Left lung (tissue), 10 donors: ENCODE results near the gene FEM1C. TPM values are rescaled to one million over a fixed set of nuclear protein-coding genes. Genes with fewer than 3 reads are reported as not detected.

ENCODE experiments used
- ATAC-seq: fragments of 200-7000 bp; cut with Tn5 transposase; one replicate; pipeline ENCODE4 v1.9.1; 2020; ENCODE audit warnings: moderate library complexity
- DNase-seq, 4 donors: peaks; one replicate each; pipeline ENCODE4 v3.0.0-alpha.2; 2013 to 2020
- H3K27ac ChIP-seq, 2 donors: fragments of 200-600 bp; sonication (generic) in 1 of 2; one replicate each; pipeline versions ENCODE4 v1.5.0 to v1.8.0; 2020 to 2021
- H3K27me3 ChIP-seq, 2 donors: fragments of 200-600 bp; sonication (generic) in 1 of 2; one replicate each; pipeline versions ENCODE4 v1.5.0 to v1.8.0; 2020 to 2021
- H3K36me3 ChIP-seq, 2 donors: fragments of 200-600 bp; sonication (generic) in 1 of 2; one replicate each; pipeline versions ENCODE4 v1.5.0 to v1.8.0; 2020 to 2021
- H3K4me1 ChIP-seq, 2 donors: fragments of 200-600 bp; one replicate each; pipeline ENCODE4 v1.8.0; 2021
- H3K4me3 ChIP-seq, 2 donors: fragments of 200-600 bp; sonication (generic) in 1 of 2; one replicate each; pipeline versions ENCODE4 v1.5.0 to v1.8.0; 2020 to 2021; ENCODE audit warnings: mild to moderate bottlenecking in 1 of 2
- H3K9me3 ChIP-seq, 2 donors: fragments of 200-600 bp; sonication (generic) in 1 of 2; one replicate each; pipeline versions ENCODE4 v1.5.0 to v1.8.0; 2020 to 2021
- intact Hi-C, 2 donors: fragments of 100-400 bp; cut with DNase I; formaldehyde crosslinking; loops; one replicate each; pipeline versions ENCODE4 v1.11.2 to v1.14.2; 2022
- polyA plus RNA-seq, 6 donors: library from polyadenylated mRNA; unstranded; fragments of 120-200 nt; gene quantifications; one replicate each; pipeline ENCODE4 v1.2.1, GENCODE V29; 2013; ENCODE audit not compliant: insufficient read length in 6 of 6
- total RNA-seq, 2 donors: library from RNA; stranded (reverse); fragmentation: NEBNext Ultra II Directional; extraction: Animal tissue kit (Norgen Biotek cat#: 25700); gene quantifications; one replicate each; pipeline ENCODE4 v1.2.1, GENCODE V29; 2021
- TF ChIP-seq, protein P1 (sequence below), 2 donors: fragments of 200-600 bp; sonication (generic) in 1 of 2; IDR thresholded peaks; one replicate each; pipeline versions ENCODE4 v1.5.0 to v1.8.0; 2021; ENCODE audit warnings: antibody characterized with exemption in 2 of 2
- donor health status: DM: no; HTN: yes; CAD: no.
- donor health status: DM: no; HTN: no; CAD: no.

FEM1C gene
- total and polyA plus RNA-seq, 8 donors = 21.1 to 28.7 (median 23.3) TPM

DNA sequence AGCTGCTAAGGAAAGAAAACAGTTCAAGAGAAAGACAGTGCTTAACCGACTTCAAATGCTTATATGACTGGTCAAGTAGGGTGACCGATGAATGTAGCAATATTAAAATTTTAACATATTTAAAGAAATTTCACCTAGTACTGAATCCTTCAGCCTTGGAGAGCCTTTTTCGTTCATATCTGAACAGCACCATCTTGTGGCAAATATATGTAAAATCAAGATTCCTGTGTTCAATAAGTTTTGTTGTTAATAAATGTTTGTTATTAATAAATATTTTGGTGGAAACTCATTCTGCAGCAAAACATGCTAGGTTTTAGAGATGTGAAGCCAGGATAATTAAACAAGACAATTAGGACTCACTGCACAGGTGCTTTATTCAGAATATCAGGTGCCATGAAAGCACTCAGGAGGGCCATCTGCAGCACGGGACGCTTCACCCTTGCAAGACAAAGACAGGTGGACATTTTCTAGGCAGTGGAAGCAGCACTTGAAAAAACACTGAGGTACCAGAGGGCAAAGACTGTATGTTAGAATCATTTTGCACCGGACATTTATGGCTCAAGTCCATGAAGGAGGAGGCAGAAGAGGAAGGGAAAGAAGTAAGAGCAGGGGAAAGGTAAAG is 42.1 kb upstream of the FEM1C start:
- no peak overlapping the region for H3K4me3 ChIP-seq
- ATAC-seq (peak; percentile 65), DNase-seq (peak in 1 of 4 donors; percentile 13)
- no peak overlapping the region for H3K27ac ChIP-seq
- no peaks in the 10 kb centered on the region for H3K4me1 ChIP-seq
- intact Hi-C loops = loop anchor here in 1 of 2 donors (5.0 kb wide), 1 partner anchor 279 kb away; no protein-coding TSS in a partner anchor
- no peaks in the 10 kb centered on the region for H3K9me3 ChIP-seq
- no peaks in the 10 kb centered on the region for H3K36me3 ChIP-seq
- TF ChIP-seq, protein P1, sequence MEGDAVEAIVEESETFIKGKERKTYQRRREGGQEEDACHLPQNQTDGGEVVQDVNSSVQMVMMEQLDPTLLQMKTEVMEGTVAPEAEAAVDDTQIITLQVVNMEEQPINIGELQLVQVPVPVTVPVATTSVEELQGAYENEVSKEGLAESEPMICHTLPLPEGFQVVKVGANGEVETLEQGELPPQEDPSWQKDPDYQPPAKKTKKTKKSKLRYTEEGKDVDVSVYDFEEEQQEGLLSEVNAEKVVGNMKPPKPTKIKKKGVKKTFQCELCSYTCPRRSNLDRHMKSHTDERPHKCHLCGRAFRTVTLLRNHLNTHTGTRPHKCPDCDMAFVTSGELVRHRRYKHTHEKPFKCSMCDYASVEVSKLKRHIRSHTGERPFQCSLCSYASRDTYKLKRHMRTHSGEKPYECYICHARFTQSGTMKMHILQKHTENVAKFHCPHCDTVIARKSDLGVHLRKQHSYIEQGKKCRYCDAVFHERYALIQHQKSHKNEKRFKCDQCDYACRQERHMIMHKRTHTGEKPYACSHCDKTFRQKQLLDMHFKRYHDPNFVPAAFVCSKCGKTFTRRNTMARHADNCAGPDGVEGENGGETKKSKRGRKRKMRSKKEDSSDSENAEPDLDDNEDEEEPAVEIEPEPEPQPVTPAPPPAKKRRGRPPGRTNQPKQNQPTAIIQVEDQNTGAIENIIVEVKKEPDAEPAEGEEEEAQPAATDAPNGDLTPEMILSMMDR (IDR thresholded peaks at IDR 0.05) = peak; percentile 39 to 41
- H3K27me3 ChIP-seq = no peaks in the 10 kb centered on the region

DNA sequence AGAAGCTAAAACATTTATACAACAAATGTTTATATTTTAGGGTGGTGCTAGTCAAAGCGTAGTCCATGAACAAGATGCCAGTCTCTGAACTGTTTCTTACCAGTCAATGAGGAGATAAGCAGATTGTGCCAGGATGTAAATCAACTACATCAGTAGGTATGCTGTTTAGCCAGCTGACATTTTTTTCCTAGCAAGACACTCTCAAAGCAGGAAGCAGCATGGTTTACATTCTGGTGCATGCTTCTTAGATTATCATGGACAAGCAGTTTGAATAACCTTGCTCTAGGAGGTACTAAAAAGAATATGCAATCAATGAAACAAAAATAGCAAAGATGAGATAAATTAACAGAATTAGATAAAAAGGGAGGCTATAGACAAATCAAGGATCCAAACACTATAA is 40.7 kb upstream of the FEM1C start:
- no peak overlapping the region for H3K4me3 ChIP-seq
- H3K9me3 ChIP-seq = no peaks in the 10 kb centered on the region
- H3K27me3 ChIP-seq = no peaks in the 10 kb centered on the region
- DNase-seq (no peak), ATAC-seq (no peak)
- H3K27ac ChIP-seq = no peak overlapping the region
- H3K36me3 ChIP-seq = no peaks in the 10 kb centered on the region
- no peaks in the 10 kb centered on the region for H3K4me1 ChIP-seq
- intact Hi-C loops = loop anchor here in 1 of 2 donors (5.0 kb wide), 1 partner anchor 278 kb away; no protein-coding TSS in a partner anchor
- TF ChIP-seq, protein P1 (IDR thresholded peaks at IDR 0.05) = no peak

DNA sequence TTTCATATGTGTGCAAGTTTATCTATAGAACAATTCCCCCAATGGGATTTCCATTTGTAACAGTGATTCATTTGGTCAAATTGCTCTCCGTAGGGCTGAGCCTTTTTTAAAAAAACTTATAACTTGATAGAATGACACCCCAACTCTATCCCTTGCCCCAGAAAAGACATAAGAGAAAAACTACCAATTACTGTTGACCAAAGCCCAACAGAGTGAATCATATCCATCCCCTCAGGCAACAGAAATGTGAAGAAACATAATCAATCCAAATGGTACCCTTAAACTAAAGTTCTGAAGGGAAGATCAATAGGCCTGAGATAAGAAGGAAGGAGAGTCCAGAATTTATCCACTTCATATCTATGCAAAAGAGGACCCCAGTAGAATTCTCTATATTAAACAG is 39.9 kb upstream of the FEM1C start:
- Histone ChIP-seq H3K4me1 (no peaks in the 10 kb centered on the region), H3K27me3 (no peaks in the 10 kb centered on the region), H3K9me3 (no peaks in the 10 kb centered on the region), H3K27ac (no peak overlapping the region), H3K36me3 (no peaks in the 10 kb centered on the region), H3K4me3 (no peak overlapping the region)
- DNase-seq = no peak
- ATAC-seq = no peak
- TF ChIP-seq, protein P1 (IDR thresholded peaks at IDR 0.05) = no peak
- intact Hi-C loops = no loop called here

DNA sequence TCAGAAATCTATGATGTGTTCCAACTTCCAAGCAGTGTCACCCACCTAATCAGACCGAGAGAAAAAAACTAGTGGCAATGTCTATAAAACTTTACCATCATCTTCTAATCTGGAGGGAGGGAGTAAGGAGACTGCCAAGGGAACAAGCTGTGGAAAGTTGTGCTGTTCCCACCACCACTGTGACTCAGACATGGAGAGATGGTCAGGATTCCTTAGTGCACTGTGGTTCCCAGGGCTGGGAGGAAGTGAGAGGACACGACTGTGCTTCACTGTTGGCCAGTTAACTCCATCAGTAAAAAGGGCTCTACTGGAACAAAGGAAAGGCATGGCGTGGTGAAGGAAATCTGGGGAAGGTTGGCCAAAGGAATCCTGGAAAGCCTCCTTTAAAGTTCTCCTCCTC is 38.9 kb upstream of the FEM1C start:
- H3K9me3 ChIP-seq = no peaks in the 10 kb centered on the region
- ATAC-seq = peak; percentile 27
- H3K36me3 ChIP-seq = no peaks in the 10 kb centered on the region
- no peak for DNase-seq
- H3K27ac ChIP-seq = no peak overlapping the region
- TF ChIP-seq, protein P1 (IDR thresholded peaks at IDR 0.05) = no peak
- no peaks in the 10 kb centered on the region for H3K27me3 ChIP-seq
- intact Hi-C loops = no loop called here
- no peak overlapping the region for H3K4me3 ChIP-seq
- H3K4me1 ChIP-seq = no peaks in the 10 kb centered on the region

DNA sequence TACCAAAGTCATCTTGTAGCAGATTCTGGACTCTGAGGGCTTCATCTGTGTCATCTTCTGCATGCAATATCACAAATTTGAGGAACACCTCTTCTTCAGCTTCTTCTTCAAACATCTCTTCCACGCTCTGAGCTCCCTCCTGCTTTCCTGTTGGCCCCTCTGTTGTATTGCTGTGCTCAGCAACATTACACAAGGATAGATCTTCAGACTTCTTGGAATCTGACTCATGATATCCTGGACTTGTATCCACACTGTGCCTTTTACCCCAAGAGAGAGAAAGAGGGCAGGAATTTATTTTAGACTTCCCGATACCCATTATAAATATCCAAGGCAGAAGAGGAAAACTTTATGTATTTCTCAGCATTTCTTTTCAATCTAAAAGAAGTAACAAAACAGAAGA is 36.4 kb upstream of the FEM1C start:
- TF ChIP-seq, protein P1 (IDR thresholded peaks at IDR 0.05) = no peak
- no peaks in the 10 kb centered on the region for H3K36me3 ChIP-seq
- no peak for ATAC-seq
- H3K9me3 ChIP-seq = no peaks in the 10 kb centered on the region
- H3K4me3 ChIP-seq = no peak overlapping the region
- H3K27ac ChIP-seq = no peak overlapping the region
- intact Hi-C loops = no loop called here
- no peaks in the 10 kb centered on the region for H3K4me1 ChIP-seq
- no peaks in the 10 kb centered on the region for H3K27me3 ChIP-seq
- DNase-seq = no peak
